ENCODE measurements around the gene KCNH2. TPM values are rescaled to one million over a fixed set of nuclear protein-coding genes. Genes with fewer than 3 reads are reported as not detected.

The KCNH2 gene
- total RNA-seq, 1 experiment from 2014 or later: 0.09 TPM

DNA sequence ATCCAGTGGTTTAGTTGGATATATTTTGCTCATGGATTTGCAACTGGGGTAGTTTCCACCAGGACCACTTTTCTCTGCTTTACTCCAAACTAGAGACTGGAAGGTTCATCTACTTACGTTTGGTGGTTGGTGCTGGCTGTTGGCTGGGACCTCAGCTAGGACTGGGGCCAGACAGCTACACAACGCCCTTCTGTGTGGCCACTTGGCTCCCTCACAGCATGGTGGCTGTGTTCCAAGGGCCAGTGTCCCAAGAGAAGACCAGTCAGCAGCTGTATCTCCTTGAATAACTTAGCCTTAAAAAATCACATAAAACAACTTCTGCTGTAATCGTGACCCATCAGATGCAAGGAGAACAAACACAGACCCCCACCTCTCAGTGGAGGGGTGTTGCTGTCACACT, 4.2 kb upstream of the KCNH2 start:
- DNase-seq (ENCODE audit: unreplicated experiment): no peak
- H3K9me3 Mint-ChIP-seq (ENCODE audit: unreplicated experiment): no peaks in the 10 kb centered on the region
- ChIA-PET POLR2A (no interaction called here), CTCF (no interaction called here)
- intact Hi-C loops (cut with micrococcal nuclease): no loop called here
- no peak overlapping the region for H3K4me3 Mint-ChIP-seq (ENCODE audit: unreplicated experiment)
- no peak overlapping the region for H3K27ac Mint-ChIP-seq (ENCODE audit: low read depth, unreplicated experiment)
- no TSS peak for BruUV-seq (replicated peaks)
- no peaks in the 10 kb centered on the region for H3K36me3 Mint-ChIP-seq (ENCODE audit: insufficient read depth, unreplicated experiment)
- H3K4me1 Mint-ChIP-seq (ENCODE audit: insufficient read depth, unreplicated experiment): peaks cover 6% of the 10 kb centered on the region
- H3K27me3 Mint-ChIP-seq (ENCODE audit: insufficient read depth, unreplicated experiment): peaks cover 59% of the 10 kb centered on the region
- TF ChIP-seq, protein P1, sequence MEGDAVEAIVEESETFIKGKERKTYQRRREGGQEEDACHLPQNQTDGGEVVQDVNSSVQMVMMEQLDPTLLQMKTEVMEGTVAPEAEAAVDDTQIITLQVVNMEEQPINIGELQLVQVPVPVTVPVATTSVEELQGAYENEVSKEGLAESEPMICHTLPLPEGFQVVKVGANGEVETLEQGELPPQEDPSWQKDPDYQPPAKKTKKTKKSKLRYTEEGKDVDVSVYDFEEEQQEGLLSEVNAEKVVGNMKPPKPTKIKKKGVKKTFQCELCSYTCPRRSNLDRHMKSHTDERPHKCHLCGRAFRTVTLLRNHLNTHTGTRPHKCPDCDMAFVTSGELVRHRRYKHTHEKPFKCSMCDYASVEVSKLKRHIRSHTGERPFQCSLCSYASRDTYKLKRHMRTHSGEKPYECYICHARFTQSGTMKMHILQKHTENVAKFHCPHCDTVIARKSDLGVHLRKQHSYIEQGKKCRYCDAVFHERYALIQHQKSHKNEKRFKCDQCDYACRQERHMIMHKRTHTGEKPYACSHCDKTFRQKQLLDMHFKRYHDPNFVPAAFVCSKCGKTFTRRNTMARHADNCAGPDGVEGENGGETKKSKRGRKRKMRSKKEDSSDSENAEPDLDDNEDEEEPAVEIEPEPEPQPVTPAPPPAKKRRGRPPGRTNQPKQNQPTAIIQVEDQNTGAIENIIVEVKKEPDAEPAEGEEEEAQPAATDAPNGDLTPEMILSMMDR (IDR thresholded peaks at IDR 0.05; ENCODE audit: unreplicated experiment): no peak

DNA sequence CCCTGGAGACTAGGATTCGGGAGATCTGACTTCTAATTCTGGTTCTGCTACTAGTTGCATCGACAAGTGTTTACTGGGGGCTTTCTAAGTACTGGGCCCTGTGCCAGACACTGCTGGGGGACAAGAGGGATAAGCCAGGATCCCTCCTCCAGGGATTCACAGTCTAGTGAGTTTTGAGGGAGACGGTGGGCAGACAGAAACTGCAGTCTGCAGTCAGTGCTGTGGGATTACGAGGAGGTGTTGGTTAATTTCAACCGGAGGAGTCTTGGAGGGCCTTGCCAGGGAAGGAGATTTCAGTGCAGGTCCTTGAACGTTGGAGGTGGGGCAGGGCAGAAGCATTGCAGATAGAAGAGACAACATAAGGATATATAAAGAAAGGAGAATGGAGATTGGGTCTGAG, 3.5 kb upstream of the KCNH2 start:
- H3K27me3 Mint-ChIP-seq (ENCODE audit: insufficient read depth, unreplicated experiment): peaks cover 66% of the 10 kb centered on the region
- H3K4me3 Mint-ChIP-seq (ENCODE audit: unreplicated experiment): no peak overlapping the region

DNA sequence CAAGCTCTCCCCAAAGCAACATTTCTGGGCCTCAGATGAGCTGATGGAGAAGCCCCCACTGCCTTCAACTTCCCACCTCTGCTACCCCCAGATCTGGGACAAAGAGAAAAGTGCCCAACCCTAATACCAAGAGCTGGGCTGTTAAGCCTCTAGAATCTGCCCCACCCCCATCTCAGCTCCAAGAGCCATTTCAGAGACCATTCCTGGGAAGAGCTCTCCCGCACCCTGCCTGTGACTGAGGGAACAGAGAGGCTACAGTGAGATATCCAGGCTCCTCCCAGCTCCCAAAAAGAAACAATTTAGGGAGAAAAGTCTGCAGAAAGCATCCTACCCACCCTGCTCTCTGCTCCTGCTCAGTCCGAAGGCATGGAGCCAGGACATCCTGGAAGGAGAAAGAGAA, 2.5 kb upstream of the KCNH2 start:
- no peak for DNase-seq (ENCODE audit: unreplicated experiment)
- ChIA-PET POLR2A (interaction anchor here (0.8 kb wide), 1 partner anchor 100 kb away, joined by 3 read pairs; the partner anchor contains the start of gene FASTK), CTCF (interaction anchor here (0.7 to 1.1 kb wide), 4 partner anchors 82 to 655 kb away, joined by 3 to 12 read pairs (median 4); no protein-coding TSS in a partner anchor)
- TF ChIP-seq, protein P1 (IDR thresholded peaks at IDR 0.05; ENCODE audit: unreplicated experiment): no peak
- H3K4me3 Mint-ChIP-seq (ENCODE audit: unreplicated experiment): no peak overlapping the region
- no peak overlapping the region for H3K27ac Mint-ChIP-seq (ENCODE audit: low read depth, unreplicated experiment)
- intact Hi-C loops (cut with micrococcal nuclease): no loop called here
- peaks cover 66% of the 10 kb centered on the region for H3K27me3 Mint-ChIP-seq (ENCODE audit: insufficient read depth, unreplicated experiment)
- BruUV-seq (replicated peaks): no TSS peak
- H3K36me3 Mint-ChIP-seq (ENCODE audit: insufficient read depth, unreplicated experiment): no peaks in the 10 kb centered on the region
- peaks cover 14% of the 10 kb centered on the region for H3K4me1 Mint-ChIP-seq (ENCODE audit: insufficient read depth, unreplicated experiment)
- H3K9me3 Mint-ChIP-seq (ENCODE audit: unreplicated experiment): no peaks in the 10 kb centered on the region

More for the DNA sequence above, 3.5 kb upstream of the KCNH2 start:
- H3K4me1 Mint-ChIP-seq (ENCODE audit: insufficient read depth, unreplicated experiment): peaks cover 12% of the 10 kb centered on the region
- no peaks in the 10 kb centered on the region for H3K36me3 Mint-ChIP-seq (ENCODE audit: insufficient read depth, unreplicated experiment)
- no TSS peak for BruUV-seq (replicated peaks)
- intact Hi-C loops (cut with micrococcal nuclease): no loop called here
- TF ChIP-seq, protein P1 (IDR thresholded peaks at IDR 0.05; ENCODE audit: unreplicated experiment): no peak
- ChIA-PET POLR2A (no interaction called here), CTCF (no interaction called here)
- no peak for DNase-seq (ENCODE audit: unreplicated experiment)
- no peaks in the 10 kb centered on the region for H3K9me3 Mint-ChIP-seq (ENCODE audit: unreplicated experiment)
- no peak overlapping the region for H3K27ac Mint-ChIP-seq (ENCODE audit: low read depth, unreplicated experiment)

DNA sequence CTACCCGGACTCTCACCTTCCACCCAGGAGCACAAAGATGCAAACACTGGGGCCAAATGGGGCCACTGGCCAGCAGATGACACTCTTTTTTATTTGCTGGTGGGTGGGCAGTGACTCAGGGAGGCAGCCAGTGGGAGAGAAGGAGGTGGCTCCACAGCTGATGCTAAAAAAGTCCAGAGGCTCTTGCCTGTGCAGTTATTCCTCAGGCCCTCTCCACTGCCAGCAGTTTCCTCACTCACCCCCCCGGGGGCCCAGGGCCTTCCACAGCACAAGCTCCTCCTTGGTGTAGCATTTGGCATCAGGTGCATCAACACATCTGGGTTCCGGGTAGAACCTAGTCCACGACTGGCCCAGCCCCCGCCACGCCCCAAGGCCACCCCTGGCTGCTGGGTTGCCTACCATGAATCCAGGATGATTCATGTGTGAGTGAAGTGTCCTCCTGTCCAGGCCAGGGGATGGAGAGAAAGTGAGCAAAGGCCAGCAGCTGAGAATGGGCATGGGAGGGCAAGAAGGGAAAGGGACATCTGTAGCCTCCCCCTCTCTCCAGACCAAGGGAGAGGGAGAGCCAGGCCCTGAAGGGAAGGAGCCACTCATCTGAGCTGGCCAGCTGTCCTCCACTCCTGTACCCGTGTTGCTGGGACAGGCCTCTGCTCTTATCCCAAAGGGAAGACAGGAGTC, 1.7 kb upstream of the KCNH2 start:
- TF ChIP-seq, protein P1 (IDR thresholded peaks at IDR 0.05; ENCODE audit: unreplicated experiment): no peak
- no TSS peak for BruUV-seq (replicated peaks)
- H3K36me3 Mint-ChIP-seq (ENCODE audit: insufficient read depth, unreplicated experiment): no peaks in the 10 kb centered on the region

More for the DNA sequence above, 1.7 kb upstream of the KCNH2 start:
- ChIA-PET CTCF (interaction anchor here (0.7 to 1.1 kb wide), 4 partner anchors 17 to 201 kb away, joined by 3 to 12 read pairs (median 4); no protein-coding TSS in a partner anchor), POLR2A (interaction anchor here (0.6 to 0.8 kb wide), 2 partner anchors 14 to 101 kb away, joined by 3 read pairs; partner anchors contain the start of gene FASTK)
- peaks cover 14% of the 10 kb centered on the region for H3K4me1 Mint-ChIP-seq (ENCODE audit: insufficient read depth, unreplicated experiment)
- intact Hi-C loops (cut with micrococcal nuclease): no loop called here
- H3K27ac Mint-ChIP-seq (ENCODE audit: low read depth, unreplicated experiment): no peak overlapping the region
- no peak overlapping the region for H3K4me3 Mint-ChIP-seq (ENCODE audit: unreplicated experiment)
- DNase-seq (ENCODE audit: unreplicated experiment): no peak
- peaks cover 66% of the 10 kb centered on the region for H3K27me3 Mint-ChIP-seq (ENCODE audit: insufficient read depth, unreplicated experiment)
- no peaks in the 10 kb centered on the region for H3K9me3 Mint-ChIP-seq (ENCODE audit: unreplicated experiment)
